Measurements from ENCODE around the gene TNNT3. TPM values are rescaled to one million over a fixed set of nuclear protein-coding genes. Genes with fewer than 3 reads are reported as not detected.

The TNNT3 gene
- total RNA-seq, 1 donor: not detected

DNA sequence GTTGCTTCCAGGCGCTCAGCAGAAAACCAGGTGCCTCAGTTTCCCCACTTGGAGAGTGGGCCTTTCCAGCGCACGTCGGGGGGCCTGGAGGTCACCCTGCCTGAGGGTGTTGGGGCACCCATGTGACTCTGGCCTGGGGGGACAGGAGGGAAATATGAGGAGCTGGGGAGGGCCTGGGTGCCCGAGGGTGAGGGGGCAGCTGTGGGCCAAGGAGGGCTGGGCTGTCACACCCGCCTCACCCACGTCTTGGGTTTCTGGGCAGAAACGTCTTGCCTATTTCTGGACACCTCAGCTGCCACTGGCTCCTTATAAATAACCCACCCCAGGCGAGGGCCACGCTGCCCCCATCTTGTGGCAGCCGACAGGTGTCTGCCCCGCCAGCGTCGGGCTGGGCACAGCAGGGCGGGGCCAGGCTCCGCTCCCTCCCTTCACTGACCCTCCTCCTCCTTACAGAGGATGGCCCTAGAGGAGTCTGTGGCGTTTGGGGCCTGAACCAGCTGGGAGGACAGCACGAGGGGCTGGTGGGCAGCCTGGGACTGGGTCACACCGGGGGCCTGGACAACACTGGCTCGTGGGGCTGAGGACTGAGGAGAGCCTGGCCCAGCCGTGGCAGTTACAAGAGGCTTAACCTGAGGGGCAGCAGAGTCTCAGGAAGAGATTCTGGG, 1.5 kb downstream of the TNNT3 start:
- DNase-seq (ENCODE audit: low read depth): no peak
- TF ChIP-seq CTCF (IDR thresholded peaks at IDR 0.05; ENCODE audit: insufficient read depth, low read depth, low read length): no peak
- H3K4me3 ChIP-seq (ENCODE audit: low read depth, low read length): no peak overlapping the region

GRCh38 chr11:1921574-1922141, 2.2 kb downstream of the TNNT3 start:
- no peak for TF ChIP-seq CTCF (IDR thresholded peaks at IDR 0.05; ENCODE audit: insufficient read depth, low read depth, low read length)
- DNase-seq (ENCODE audit: low read depth): no peak
- H3K4me3 ChIP-seq (ENCODE audit: low read depth, low read length): no peak overlapping the region

GRCh38 chr11:1922481-1923081, 3.1 kb downstream of the TNNT3 start:
- no peak overlapping the region for H3K4me3 ChIP-seq (ENCODE audit: low read depth, low read length)
- DNase-seq (ENCODE audit: low read depth): no peak
- no peak for TF ChIP-seq CTCF (IDR thresholded peaks at IDR 0.05; ENCODE audit: insufficient read depth, low read depth, low read length)

DNA sequence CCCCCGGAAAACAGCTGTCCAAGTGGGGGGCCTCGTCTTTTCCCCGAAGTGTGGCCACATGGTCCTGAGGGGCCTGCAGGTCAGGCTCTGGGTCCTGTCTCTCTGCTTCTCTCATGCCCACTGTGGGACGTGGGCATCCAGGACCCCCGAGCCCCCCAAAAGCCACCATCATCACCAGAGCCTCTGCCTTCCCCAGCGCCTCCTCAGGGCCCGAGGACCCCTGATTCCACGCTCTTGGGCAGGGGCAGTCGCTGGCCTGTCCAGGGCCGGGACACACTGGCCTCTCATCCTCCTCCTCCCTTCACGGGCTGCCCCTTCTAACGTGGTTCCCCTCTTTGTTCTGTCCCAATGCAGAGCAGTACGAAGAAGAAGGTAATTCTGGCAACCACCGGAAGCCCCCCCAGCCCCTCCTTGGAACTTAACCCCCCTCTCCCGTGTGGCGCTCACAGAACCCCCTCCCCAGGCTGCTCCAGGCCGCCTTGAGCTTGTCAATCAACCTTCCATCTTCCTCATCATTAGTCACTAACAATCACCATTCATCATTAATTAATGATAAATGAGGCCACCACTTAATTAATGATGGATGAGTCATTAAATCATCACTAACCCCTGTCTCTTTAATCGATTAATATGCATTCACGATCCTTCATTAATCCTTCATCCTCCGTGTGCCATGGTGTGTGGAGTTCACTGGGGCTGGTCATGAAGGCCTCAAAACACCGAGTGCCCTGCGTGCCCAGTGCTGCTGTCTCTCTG, 3.9 kb downstream of the TNNT3 start:
- no peak overlapping the region for H3K4me3 ChIP-seq (ENCODE audit: low read depth, low read length)
- no peak for TF ChIP-seq CTCF (IDR thresholded peaks at IDR 0.05; ENCODE audit: insufficient read depth, low read depth, low read length)
- no peak for DNase-seq (ENCODE audit: low read depth)

DNA sequence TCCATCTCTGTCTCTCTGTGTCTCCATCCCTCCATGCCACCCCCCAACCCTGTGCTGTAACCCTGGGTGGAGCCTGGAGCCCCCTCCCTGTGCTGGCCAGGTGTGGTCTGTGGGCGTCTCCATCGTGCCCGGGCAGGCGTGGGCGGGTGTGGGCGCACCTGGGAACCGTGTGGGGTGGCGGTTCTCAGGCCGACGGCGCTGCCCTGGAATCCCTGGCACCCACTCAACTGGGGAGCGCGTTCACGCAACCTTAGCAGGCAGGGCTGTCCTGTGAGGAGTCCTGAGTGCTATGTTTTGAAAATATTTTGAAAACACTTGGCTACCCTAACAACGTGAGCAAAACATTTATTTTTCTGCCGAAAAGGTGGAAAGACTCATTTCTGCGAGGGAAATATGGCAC, 4.7 kb downstream of the TNNT3 start:
- no peak for TF ChIP-seq CTCF (IDR thresholded peaks at IDR 0.05; ENCODE audit: insufficient read depth, low read depth, low read length)
- DNase-seq (ENCODE audit: low read depth): no peak
- H3K4me3 ChIP-seq (ENCODE audit: low read depth, low read length): no peak overlapping the region

DNA sequence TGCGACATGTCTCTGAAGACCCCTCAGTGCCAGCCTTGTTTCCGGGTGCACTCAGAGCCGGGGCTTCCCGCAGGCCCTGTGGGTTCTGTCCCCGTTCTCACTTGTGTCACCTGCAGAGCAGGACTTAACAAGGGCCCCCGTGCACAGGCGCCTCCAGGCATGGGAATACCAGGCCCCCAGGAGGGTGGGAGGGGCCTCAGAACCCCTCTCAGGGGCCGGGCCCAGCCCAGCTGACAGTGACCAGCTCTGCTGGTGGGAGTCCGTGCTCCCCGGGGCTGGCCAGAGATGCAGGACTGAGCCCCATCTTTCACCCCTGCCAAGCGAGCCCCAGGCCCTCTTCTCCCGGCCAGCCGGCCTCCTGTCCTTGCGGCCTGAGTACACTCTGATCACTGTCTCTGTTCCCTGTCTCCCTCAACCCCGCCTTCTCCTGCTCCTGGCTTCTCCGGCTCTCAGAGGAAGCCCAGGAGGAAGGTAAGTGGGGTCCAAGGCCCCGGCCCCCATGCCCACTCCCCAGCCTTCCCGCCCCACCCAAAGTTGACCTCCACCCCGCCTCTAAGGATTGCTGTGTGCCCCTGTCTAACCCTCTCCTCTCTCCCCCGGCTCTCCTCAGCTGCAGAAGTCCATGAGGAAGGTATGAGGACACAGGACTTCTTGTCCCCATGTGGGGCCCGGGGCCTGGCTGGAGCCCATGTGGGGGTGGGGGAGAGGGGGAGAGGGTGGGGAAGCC, 5.3 kb downstream of the TNNT3 start:
- no peak for DNase-seq (ENCODE audit: low read depth)
- TF ChIP-seq CTCF (IDR thresholded peaks at IDR 0.05; ENCODE audit: insufficient read depth, low read depth, low read length): no peak

More for the DNA sequence above, 5.3 kb downstream of the TNNT3 start:
- H3K4me3 ChIP-seq (ENCODE audit: low read depth, low read length): no peak overlapping the region
